Measurements from ENCODE around the gene LLCFC1.
A peak's percentile ranks its signal among the peaks of the same experiment; 100 is the strongest.

LLCFC1 gene

DNA sequence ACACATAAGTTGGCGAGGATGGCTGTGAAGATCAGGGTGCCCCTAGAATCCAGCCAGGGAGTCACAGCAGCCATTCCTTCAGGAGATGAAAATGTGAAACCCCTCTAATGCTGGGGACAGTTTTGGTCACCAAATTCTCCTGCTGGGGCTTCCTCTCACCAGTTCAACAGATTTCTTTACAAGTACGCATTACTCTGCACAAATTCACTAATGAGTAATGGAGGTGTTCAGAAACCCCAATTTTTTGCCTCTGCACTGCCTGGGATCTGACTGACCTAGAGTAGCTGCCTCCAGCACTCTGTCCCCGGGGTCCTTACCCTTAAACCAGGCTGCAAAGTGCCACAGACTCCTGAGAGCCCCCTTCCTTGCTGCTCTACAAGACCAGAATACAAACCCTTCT is 21.8 kb upstream of the LLCFC1 start:
- Histone ChIP-seq H3K4me1 (peaks cover 0 to 5% (median 0%) of the 10 kb centered on the region in 10 experiments; a peak in 4 of 20 replicates), H3K27me3 (no peaks in the 10 kb centered on the region), H4K20me1 (no peaks in the 10 kb centered on the region), H3K4me2 (no peak overlapping the region), H3K9me3 (replicated peaks in 1 of 11) (no peaks in the 10 kb centered on the region), H3K36me3 (no peaks in the 10 kb centered on the region), H3K27ac (no peak overlapping the region), H3K9ac (no peak overlapping the region), H3K4me3 (no peak overlapping the region)
- TF ChIP-seq Cebpa-rat (IDR thresholded peaks at IDR 0.05): no peak

DNA sequence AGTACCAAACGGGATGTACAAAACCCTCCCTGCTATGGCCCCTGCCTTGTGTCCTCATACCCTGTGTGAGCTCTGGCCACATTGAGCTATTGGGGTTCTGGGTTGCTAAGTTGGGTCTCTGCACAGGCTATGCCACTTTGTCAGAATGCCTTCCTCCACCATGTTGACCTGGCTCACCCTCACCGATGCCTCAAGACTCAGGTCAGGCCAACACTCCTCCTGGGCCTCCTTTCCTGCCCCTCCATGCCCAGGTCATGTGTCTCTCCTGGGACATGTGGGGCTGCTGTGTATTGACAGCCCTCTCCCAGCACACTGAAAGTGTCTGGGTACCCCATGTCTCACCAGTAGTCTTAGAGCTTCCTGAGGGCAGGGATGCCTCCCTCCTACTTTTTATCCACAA is 20.4 kb upstream of the LLCFC1 start:
- no peak overlapping the region for H3K4me3 ChIP-seq
- H3K9ac ChIP-seq: no peak overlapping the region
- peaks cover 0 to 10% (median 2%) of the 10 kb centered on the region in 10 experiments; a peak in 6 of 20 replicates for H3K4me1 ChIP-seq
- no peaks in the 10 kb centered on the region for H3K27me3 ChIP-seq
- H4K20me1 ChIP-seq: no peaks in the 10 kb centered on the region
- H3K36me3 ChIP-seq: no peaks in the 10 kb centered on the region
- no peak overlapping the region for H3K4me2 ChIP-seq
- H3K27ac ChIP-seq: no peak overlapping the region
- no peak for TF ChIP-seq Cebpa-rat (IDR thresholded peaks at IDR 0.05)
- no peaks in the 10 kb centered on the region for H3K9me3 ChIP-seq (replicated peaks in 1 of 11)

DNA sequence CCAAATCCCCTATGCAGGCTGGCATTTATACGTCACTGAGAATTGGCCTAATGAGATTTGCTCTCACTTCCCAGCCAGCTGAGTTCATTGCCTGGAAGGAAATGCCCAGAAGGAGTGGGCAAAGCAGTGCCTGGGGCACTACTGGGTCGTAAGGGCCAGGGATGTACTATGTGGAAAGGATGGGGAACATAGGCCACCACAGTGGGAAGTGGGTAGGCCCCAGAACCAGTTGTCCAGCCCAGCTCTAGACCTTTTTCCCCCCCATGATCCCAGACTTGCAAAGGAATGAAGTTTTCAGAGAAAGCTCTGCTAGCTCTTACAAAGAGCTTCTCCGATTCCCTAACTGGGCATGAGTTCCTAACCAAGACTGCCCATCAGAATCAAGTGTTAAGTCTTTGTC is 19.6 kb upstream of the LLCFC1 start:
- H3K27ac ChIP-seq: no peak overlapping the region
- H3K4me2 ChIP-seq: no peak overlapping the region
- peaks cover 0 to 12% (median 3%) of the 10 kb centered on the region in 10 experiments; a peak in 11 of 20 replicates for H3K4me1 ChIP-seq
- no peaks in the 10 kb centered on the region for H4K20me1 ChIP-seq
- no peak overlapping the region for H3K9ac ChIP-seq
- H3K4me3 ChIP-seq: no peak overlapping the region
- no peaks in the 10 kb centered on the region for H3K36me3 ChIP-seq
- no peaks in the 10 kb centered on the region for H3K27me3 ChIP-seq
- H3K9me3 ChIP-seq (replicated peaks in 1 of 11): no peaks in the 10 kb centered on the region
- no peak for TF ChIP-seq Cebpa-rat (IDR thresholded peaks at IDR 0.05)

DNA sequence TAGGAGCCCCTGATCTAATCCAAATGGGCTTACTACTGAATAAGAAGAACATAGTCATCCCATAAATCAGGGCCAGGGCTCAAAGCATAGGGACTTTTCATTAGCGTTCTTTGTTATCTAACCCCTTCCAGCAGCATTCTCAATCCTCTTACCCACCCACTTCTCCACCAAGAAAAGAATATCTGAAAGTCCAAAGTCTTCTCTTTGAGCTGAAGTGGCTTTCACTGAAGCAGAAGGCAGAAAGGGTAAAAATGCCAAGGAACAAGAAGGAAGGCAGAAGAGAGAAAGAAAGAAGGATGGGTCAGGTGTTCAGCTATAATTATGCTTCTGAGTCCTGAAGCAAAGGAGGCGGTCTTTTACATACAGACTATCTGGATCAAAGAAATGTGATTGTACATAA is 15.9 kb upstream of the LLCFC1 start:
- Histone ChIP-seq H3K4me3 (no peak overlapping the region), H3K9ac (no peak overlapping the region), H3K4me2 (no peak overlapping the region), H3K27ac (no peak overlapping the region), H3K27me3 (no peaks in the 10 kb centered on the region), H3K9me3 (replicated peaks in 1 of 11) (peaks cover 8 to 21% (median 11%) of the 10 kb centered on the region in 11 experiments), H3K36me3 (peaks cover 0 to 6% (median 0%) of the 10 kb centered on the region in 11 experiments; a peak in 1 of 22 replicates), H4K20me1 (no peaks in the 10 kb centered on the region), H3K4me1 (peaks cover 27 to 46% (median 39%) of the 10 kb centered on the region in 10 experiments)
- TF ChIP-seq Cebpa-rat (IDR thresholded peaks at IDR 0.05): no peak

DNA sequence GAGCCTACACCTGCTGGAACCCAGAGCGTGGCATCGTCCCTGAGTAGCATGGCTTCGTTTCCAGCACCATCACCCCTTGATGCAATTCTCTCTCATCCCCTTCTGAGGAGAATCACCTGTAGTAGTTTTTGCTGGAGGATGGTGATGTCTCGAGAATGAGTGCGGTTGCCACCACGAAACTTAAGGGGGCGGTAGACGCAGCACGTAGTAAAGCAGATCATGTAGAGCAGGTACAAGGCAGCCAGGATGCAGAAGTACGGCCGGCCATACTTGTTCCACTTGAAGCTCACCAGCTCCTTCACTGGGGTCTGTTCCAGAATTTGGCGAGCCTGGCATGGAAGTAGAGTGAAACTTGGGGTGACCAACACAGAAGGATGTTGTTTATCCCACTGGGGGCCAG is 13.9 kb upstream of the LLCFC1 start:
- peaks cover 0 to 6% (median 0%) of the 10 kb centered on the region in 11 experiments; a peak in 1 of 22 replicates for H3K36me3 ChIP-seq
- H3K4me3 ChIP-seq: no peak overlapping the region
- H3K4me2 ChIP-seq: peak overlapping the region in 10 of 11 experiments; percentile 44 to 83 (median 62); a peak in 16 of 22 replicates
- TF ChIP-seq Cebpa-rat (IDR thresholded peaks at IDR 0.05): no peak
- peaks cover 35 to 48% (median 42%) of the 10 kb centered on the region in 10 experiments for H3K4me1 ChIP-seq
- no peaks in the 10 kb centered on the region for H3K27me3 ChIP-seq
- H3K9me3 ChIP-seq (replicated peaks in 1 of 11): peaks cover 13 to 40% (median 28%) of the 10 kb centered on the region in 11 experiments
- no peak overlapping the region for H3K9ac ChIP-seq
- peak overlapping the region in 6 of 11 experiments; percentile 81 to 88 (median 86); a peak in 9 of 22 replicates for H3K27ac ChIP-seq
- no peaks in the 10 kb centered on the region for H4K20me1 ChIP-seq

DNA sequence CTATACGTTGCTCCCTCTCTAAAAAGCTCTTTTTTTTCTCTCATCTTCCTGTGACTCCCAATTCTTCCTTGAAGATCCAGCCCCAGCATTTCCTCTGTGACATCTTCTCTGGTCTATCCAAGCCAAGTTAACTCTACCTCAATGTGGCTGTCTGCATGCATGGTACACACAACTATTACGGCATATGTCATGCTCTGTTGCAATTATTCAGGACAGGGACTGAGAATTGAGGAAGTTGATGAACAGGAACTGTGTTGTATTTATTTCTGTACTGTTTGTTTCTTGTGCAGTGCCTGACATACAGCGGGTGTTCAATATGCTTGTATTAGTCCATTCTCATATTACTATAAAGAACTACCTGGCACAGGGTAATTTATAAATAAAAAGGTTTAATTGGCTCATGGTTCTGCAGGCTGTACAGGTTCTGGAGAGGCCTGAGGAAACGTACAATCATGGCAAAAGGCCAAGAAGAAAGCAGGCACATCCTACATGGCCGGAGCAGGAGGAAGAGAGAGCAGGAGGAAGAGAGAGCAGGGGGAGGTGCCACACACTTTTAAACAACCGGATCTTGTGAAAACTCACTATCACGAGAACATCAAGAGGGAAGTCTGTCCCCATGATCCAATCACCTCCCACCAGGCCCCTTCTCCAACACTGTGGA is 12.1 kb upstream of the LLCFC1 start:
- peaks cover 13 to 48% (median 30%) of the 10 kb centered on the region in 11 experiments for H3K9me3 ChIP-seq (replicated peaks in 1 of 11)
- peaks cover 0 to 6% (median 0%) of the 10 kb centered on the region in 11 experiments; a peak in 1 of 22 replicates for H3K36me3 ChIP-seq
- H4K20me1 ChIP-seq: no peaks in the 10 kb centered on the region
- H3K9ac ChIP-seq: peak overlapping the region in 10 of 11 experiments; percentile 27 to 66 (median 63); a peak in 16 of 22 replicates
- peak overlapping the region; percentile 44 to 83 (median 63) for H3K4me2 ChIP-seq
- H3K27ac ChIP-seq: peak overlapping the region; percentile 53 to 88 (median 85)
- peak in 10 of 11 experiments; percentile 54 to 93 (median 78); a peak in 16 of 22 replicates for TF ChIP-seq Cebpa-rat (IDR thresholded peaks at IDR 0.05)
- H3K27me3 ChIP-seq: no peaks in the 10 kb centered on the region
- peaks cover 35 to 50% (median 43%) of the 10 kb centered on the region in 10 experiments for H3K4me1 ChIP-seq
- peak overlapping the region in 9 of 10 experiments; percentile 13 to 51 (median 27); a peak in 13 of 20 replicates for H3K4me3 ChIP-seq

DNA sequence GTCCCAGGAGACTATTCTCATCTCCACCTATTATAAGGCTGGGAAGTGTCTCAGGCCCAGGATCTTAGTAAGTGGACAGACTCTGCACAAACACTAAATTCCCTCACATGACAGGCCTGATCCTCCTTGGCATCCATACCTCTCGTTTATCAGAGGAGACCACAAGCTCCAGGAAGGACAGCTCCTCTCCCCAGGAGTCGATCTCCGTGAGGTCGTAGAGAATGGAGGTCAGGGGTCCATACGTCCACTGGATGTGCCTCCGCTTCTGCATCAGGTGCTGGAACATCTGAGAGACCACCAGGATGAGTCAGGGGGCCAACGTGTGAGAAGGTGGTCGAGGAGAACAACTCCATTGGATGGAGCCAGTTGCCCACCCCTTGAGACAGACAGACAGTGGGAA is 11.3 kb upstream of the LLCFC1 start:
- H3K4me2 ChIP-seq: peak overlapping the region; percentile 44 to 83 (median 63); a peak in 21 of 22 replicates

DNA sequence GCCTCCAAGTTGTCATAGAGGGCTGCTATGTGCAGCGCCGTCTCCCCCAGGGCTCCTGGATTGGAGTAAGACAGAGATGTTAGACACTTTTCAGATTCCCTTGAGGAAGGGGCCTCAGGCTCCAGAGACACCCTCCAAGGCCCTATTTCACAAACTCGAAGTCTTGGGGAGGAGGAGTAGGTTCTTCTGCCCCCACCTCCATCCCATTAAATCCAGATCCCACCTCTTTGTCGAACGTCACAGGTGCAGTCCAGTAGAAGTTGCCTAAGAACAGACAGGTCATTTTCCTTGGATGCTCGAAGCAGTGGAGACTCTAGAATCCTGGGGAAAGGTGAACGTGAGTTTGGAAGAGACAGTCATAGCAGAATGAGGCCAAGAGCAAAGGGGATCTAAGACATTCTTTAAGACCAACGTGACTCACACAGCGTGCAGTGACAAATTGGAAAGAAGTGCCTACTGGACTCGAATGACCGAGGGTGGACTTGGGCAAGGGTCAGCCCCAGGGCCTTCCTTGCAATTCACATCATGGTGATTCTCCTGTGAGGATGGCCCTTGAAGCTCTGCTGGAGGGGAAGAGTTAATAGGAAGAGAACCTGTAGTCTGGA is 9.1 kb upstream of the LLCFC1 start:
- H3K27ac ChIP-seq: no peak overlapping the region
- no peak for TF ChIP-seq Cebpa-rat (IDR thresholded peaks at IDR 0.05)
- peaks cover 13 to 48% (median 30%) of the 10 kb centered on the region in 11 experiments for H3K9me3 ChIP-seq (replicated peaks in 1 of 11)
- H3K36me3 ChIP-seq: peaks cover 0 to 6% (median 0%) of the 10 kb centered on the region in 11 experiments; a peak in 1 of 22 replicates
- H3K4me2 ChIP-seq: no peak overlapping the region
- peaks cover 45 to 62% (median 58%) of the 10 kb centered on the region in 10 experiments for H3K4me1 ChIP-seq
- H3K4me3 ChIP-seq: no peak overlapping the region
- H3K27me3 ChIP-seq: no peaks in the 10 kb centered on the region
- no peak overlapping the region for H3K9ac ChIP-seq
- no peaks in the 10 kb centered on the region for H4K20me1 ChIP-seq

More for the DNA sequence above, 11.3 kb upstream of the LLCFC1 start:
- Histone ChIP-seq H3K4me1 (peaks cover 35 to 56% (median 50%) of the 10 kb centered on the region in 10 experiments), H3K27me3 (no peaks in the 10 kb centered on the region), H3K36me3 (peaks cover 0 to 6% (median 0%) of the 10 kb centered on the region in 11 experiments; a peak in 1 of 22 replicates), H3K9ac (peak overlapping the region in 10 of 11 experiments; percentile 27 to 66 (median 63); a peak in 16 of 22 replicates), H4K20me1 (no peaks in the 10 kb centered on the region), H3K4me3 (peak overlapping the region in 9 of 10 experiments; percentile 13 to 51 (median 27); a peak in 13 of 20 replicates), H3K27ac (peak overlapping the region; percentile 53 to 88 (median 85)), H3K9me3 (replicated peaks in 1 of 11) (peaks cover 13 to 48% (median 30%) of the 10 kb centered on the region in 11 experiments)
- TF ChIP-seq Cebpa-rat (IDR thresholded peaks at IDR 0.05): no peak

Measured in BLaER1 treated with 17β-estradiol and CSF1 and Interleukin-3, amounts not matched to agents 10 nM and 100 nM (cell line).